BE2C (cell line): Measurements from ENCODE around the gene CPA2.
"Not testable (repeated sequence)": the region's sequence is repeated elsewhere in the genome, so short reads cannot be mapped to it uniquely, and the experiment has no call there.

Experiments used
- DNase-seq: peaks from one replicate; pipeline ENCODE4 v3.0.0-alpha.2; 2020
- H3K27me3 ChIP-seq: fragments of 250-450 bp; sonication (Bioruptor Pico); 2 replicates; pipeline ENCODE4 v1.5.1; 2020; ENCODE audit warnings: mild to moderate bottlenecking
- H3K36me3 ChIP-seq: fragments of 250-450 bp; sonication (Bioruptor Pico); 2 replicates; pipeline ENCODE4 v1.5.1; 2020; ENCODE audit warnings: mild to moderate bottlenecking
- H3K4me1 ChIP-seq: fragments of 250-450 bp; sonication (Bioruptor Pico); 2 replicates; pipeline ENCODE4 v1.5.1; 2020
- H3K4me3 ChIP-seq: 2 replicates; pipeline ENCODE4 v1.5.1; 2011; ENCODE audit warnings: low read depth, low read length
- H3K9me3 ChIP-seq: fragments of 250-450 bp; sonication (Bioruptor Pico); 2 replicates; pipeline ENCODE4 v1.5.1; 2020
- CTCF ChIP-seq: IDR thresholded peaks from 2 replicates; pipeline ENCODE4 v1.5.1; 2012; ENCODE audit warnings: mild to moderate bottlenecking, low read depth, low read length

Gene CPA2

GRCh38 chr7:130226333-130226732, 40.3 kb upstream of the CPA2 start:
- Histone ChIP-seq H3K4me3 (no peak overlapping the region), H3K36me3 (no peaks in the 10 kb centered on the region), H3K9me3 (no peaks in the 10 kb centered on the region; the same call in 1 of the 2 replicates), H3K4me1 (no peaks in the 10 kb centered on the region), H3K27me3 (no peaks in the 10 kb centered on the region)
- no peak for TF ChIP-seq CTCF
- no peak for DNase-seq

GRCh38 chr7:130227883-130228575, 38.6 kb upstream of the CPA2 start:
- no peaks in the 10 kb centered on the region for H3K4me1 ChIP-seq
- no peak for DNase-seq
- no peak overlapping the region for H3K4me3 ChIP-seq
- H3K36me3 ChIP-seq = no peaks in the 10 kb centered on the region
- H3K9me3 ChIP-seq = no peaks in the 10 kb centered on the region; the same call in 1 of the 2 replicates
- H3K27me3 ChIP-seq = no peaks in the 10 kb centered on the region
- TF ChIP-seq CTCF = no peak

- Histone ChIP-seq H3K27me3 (no peaks in the 10 kb centered on the region), H3K36me3 (no peaks in the 10 kb centered on the region), H3K4me3 (no peak overlapping the region), H3K9me3 (no peaks in the 10 kb centered on the region; the same call in 1 of the 2 replicates), H3K4me1 (no peaks in the 10 kb centered on the region)
- DNase-seq = no peak
- TF ChIP-seq CTCF = no peak
Measured at GRCh38 chr7:130228840-130229502, 37.7 kb upstream of the CPA2 start.

DNA sequence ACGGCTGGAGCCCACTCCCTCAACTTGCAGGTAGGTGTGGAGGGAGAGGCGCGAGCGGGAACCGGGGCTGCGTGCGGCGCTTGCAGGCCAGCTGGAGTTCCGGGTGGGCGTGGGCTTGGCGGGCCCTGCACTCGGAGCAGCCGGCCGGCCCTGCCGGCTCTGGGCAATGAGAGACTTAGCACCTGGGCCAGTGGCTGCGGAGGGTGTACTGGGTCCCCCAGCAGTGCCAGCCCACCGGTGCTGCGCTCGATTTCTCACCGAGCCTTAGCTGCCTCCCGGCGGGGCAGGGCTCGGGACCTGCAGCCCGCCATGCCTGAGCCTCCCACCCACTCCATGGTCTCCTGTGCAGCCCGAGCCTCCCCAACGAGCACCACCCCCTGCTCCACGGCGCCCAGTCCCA, 36.7 kb upstream of the CPA2 start:
- H3K27me3 ChIP-seq = not testable (repeated sequence)

GRCh38 chr7:130231792-130232191, 34.9 kb upstream of the CPA2 start:
- Histone ChIP-seq H3K4me3 (no peak overlapping the region), H3K9me3 (no peaks in the 10 kb centered on the region; the same call in 1 of the 2 replicates), H3K36me3 (no peaks in the 10 kb centered on the region), H3K4me1 (no peaks in the 10 kb centered on the region), H3K27me3 (no peaks in the 10 kb centered on the region)
- TF ChIP-seq CTCF = no peak
- no peak for DNase-seq

More for the DNA sequence above, 36.7 kb upstream of the CPA2 start:
- H3K4me3 ChIP-seq, DNase-seq, H3K9me3 ChIP-seq, H3K36me3 ChIP-seq, H3K4me1 ChIP-seq: not testable (repeated sequence)

DNA sequence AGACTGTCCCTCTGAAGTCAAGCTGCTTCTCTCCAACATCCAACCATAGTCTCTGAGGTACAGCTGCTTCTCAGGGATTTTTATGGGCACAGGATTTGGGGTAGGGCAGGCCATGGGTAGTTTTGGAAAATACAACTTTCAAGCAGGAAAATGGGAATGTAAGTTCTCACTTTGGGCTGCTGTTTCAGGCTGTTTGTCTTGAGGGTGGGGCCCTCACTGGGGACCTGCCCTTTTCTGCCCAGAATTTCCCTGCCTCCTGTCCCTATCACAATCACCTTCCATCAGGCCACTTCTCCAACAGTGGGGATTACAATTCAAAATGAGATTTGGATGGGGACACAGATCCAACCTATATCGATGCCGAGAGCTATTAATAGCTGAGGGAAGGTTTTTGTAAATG, 34.5 kb upstream of the CPA2 start:
- H3K4me1 ChIP-seq = no peaks in the 10 kb centered on the region

More for the DNA sequence above, 34.5 kb upstream of the CPA2 start:
- TF ChIP-seq CTCF = no peak
- no peak overlapping the region for H3K4me3 ChIP-seq
- no peaks in the 10 kb centered on the region for H3K36me3 ChIP-seq
- H3K9me3 ChIP-seq = no peaks in the 10 kb centered on the region; the same call in 1 of the 2 replicates
- no peak for DNase-seq
- no peaks in the 10 kb centered on the region for H3K27me3 ChIP-seq
